Measurements from ENCODE around the gene C2CD2L. TPM values are rescaled to one million over a fixed set of nuclear protein-coding genes. Genes with fewer than 3 reads are reported as not detected.

Gene C2CD2L
- total RNA-seq, 2 donors from 2014 or later, result 5.4 to 20.8 TPM

GRCh38 chr11:119088406-119088805 lies 18.7 kb upstream of the C2CD2L start:
- H3K9me3 ChIP-seq, result no peaks in the 10 kb centered on the region
- intact Hi-C loops (cut with DNase I), result no loop called here
- H3K27ac ChIP-seq, result no peak overlapping the region
- H3K4me1 ChIP-seq, result peaks cover 32% of the 10 kb centered on the region
- H3K4me3 ChIP-seq, result no peak overlapping the region
- DNase-seq, result no peak
- 90 to 91% methylated on average over 9 of the region's 9 CpGs for WGBS, 2 donors
- no peaks in the 10 kb centered on the region for H3K36me3 ChIP-seq (replicated peaks in 1 of 2; ENCODE audit: insufficient read depth in 1 of 2, low read depth in 2 of 2)
- ATAC-seq, result no peak
- no peaks in the 10 kb centered on the region for H3K27me3 ChIP-seq
- no peak for TF ChIP-seq CTCF (IDR thresholded peaks at IDR 0.05)
- TF ChIP-seq POLR2A (IDR thresholded peaks at IDR 0.05), result no peak

GRCh38 chr11:119089319-119089718 lies 17.8 kb upstream of the C2CD2L start:
- TF ChIP-seq POLR2A (IDR thresholded peaks at IDR 0.05) (no peak), CTCF (IDR thresholded peaks at IDR 0.05) (no peak)
- WGBS, 2 donors, result 83 to 100% methylated on average over 1 of the region's 1 CpG
- H3K4me1 ChIP-seq, result peaks cover 37% of the 10 kb centered on the region
- no peak overlapping the region for H3K27ac ChIP-seq
- no peak for ATAC-seq
- H3K4me3 ChIP-seq, result no peak overlapping the region
- intact Hi-C loops (cut with DNase I), result no loop called here
- no peaks in the 10 kb centered on the region for H3K27me3 ChIP-seq
- no peak for DNase-seq
- no peaks in the 10 kb centered on the region for H3K9me3 ChIP-seq
- H3K36me3 ChIP-seq (replicated peaks in 1 of 2; ENCODE audit: insufficient read depth in 1 of 2, low read depth in 2 of 2), result no peaks in the 10 kb centered on the region

- no peak overlapping the region for H3K4me3 ChIP-seq
- 82 to 88% methylated on average over 9 of the region's 9 CpGs for WGBS, 2 donors
- DNase-seq (no peak), ATAC-seq (no peak)
- no peak for TF ChIP-seq CTCF (IDR thresholded peaks at IDR 0.05)
- TF ChIP-seq POLR2A (IDR thresholded peaks at IDR 0.05), result no peak
- intact Hi-C loops (cut with DNase I), result no loop called here
- H3K27ac ChIP-seq, result no peak overlapping the region
- H3K4me1 ChIP-seq, result peaks cover 31% of the 10 kb centered on the region
- no peaks in the 10 kb centered on the region for H3K9me3 ChIP-seq
- no peaks in the 10 kb centered on the region for H3K36me3 ChIP-seq (replicated peaks in 1 of 2; ENCODE audit: insufficient read depth in 1 of 2, low read depth in 2 of 2)
- no peaks in the 10 kb centered on the region for H3K27me3 ChIP-seq
Observed at GRCh38 chr11:119091178-119091577, 16.0 kb upstream of the C2CD2L start.

- peak overlapping the region in 1 of 4 donors; percentile 95 for H3K27ac ChIP-seq
- DNase-seq, result no peak
- H3K36me3 ChIP-seq (replicated peaks in 1 of 2; ENCODE audit: insufficient read depth in 1 of 2, low read depth in 2 of 2), result peaks cover 0 to 2% of the 10 kb centered on the region in 2 donors
- TF ChIP-seq POLR2A (IDR thresholded peaks at IDR 0.05), result no peak
- no peak for TF ChIP-seq CTCF (IDR thresholded peaks at IDR 0.05)
- H3K4me1 ChIP-seq, result peaks cover 29% of the 10 kb centered on the region
- intact Hi-C loops (cut with DNase I), result no loop called here
- H3K27me3 ChIP-seq, result no peaks in the 10 kb centered on the region
- ATAC-seq, result no peak
- H3K4me3 ChIP-seq, result no peak overlapping the region
- 80 to 82% methylated on average over 13 of the region's 13 CpGs for WGBS, 2 donors
- no peaks in the 10 kb centered on the region for H3K9me3 ChIP-seq
Observed at GRCh38 chr11:119091966-119092879, 14.9 kb upstream of the C2CD2L start.
